Measurements from ENCODE around the gene NKX6-2.
"Not testable (repeated sequence)": the region's sequence is repeated elsewhere in the genome, so short reads cannot be mapped to it uniquely, and the experiment has no call there.

NKX6-2 gene

GRCh38 chr10:132777441-132777840 is 8.5 kb downstream of the NKX6-2 start:
- no peak for DNase-seq

- no peak for DNase-seq
Observed at GRCh38 chr10:132776821-132777220, 9.1 kb downstream of the NKX6-2 start.

- DNase-seq, result no peak
Observed at GRCh38 chr10:132776186-132776585, 9.8 kb downstream of the NKX6-2 start.

- no peak for DNase-seq
Observed at GRCh38 chr10:132774902-132775863, 10.8 kb downstream of the NKX6-2 start.

- no peak for DNase-seq
Observed at GRCh38 chr10:132774181-132774901, 11.6 kb downstream of the NKX6-2 start.

GRCh38 chr10:132772816-132773215 is 13.1 kb downstream of the NKX6-2 start:
- DNase-seq, result not testable (repeated sequence)

- DNase-seq, result no peak
Observed at GRCh38 chr10:132770061-132771021, 15.6 kb downstream of the NKX6-2 start.

GRCh38 chr10:132768346-132769248 is 17.4 kb downstream of the NKX6-2 start:
- no peak for DNase-seq

- no peak for DNase-seq
Observed at GRCh38 chr10:132766291-132766690, 19.7 kb downstream of the NKX6-2 start.

GRCh38 chr10:132765435-132765834 is 20.5 kb downstream of the NKX6-2 start:
- DNase-seq, result no peak

GRCh38 chr10:132764108-132764507 is 21.8 kb downstream of the NKX6-2 start:
- DNase-seq, result no peak

GRCh38 chr10:132763545-132763944 is 22.4 kb downstream of the NKX6-2 start:
- no peak for DNase-seq

- no peak for DNase-seq
Observed at GRCh38 chr10:132762267-132762666, 23.7 kb downstream of the NKX6-2 start.

- DNase-seq, result no peak
Observed at GRCh38 chr10:132761395-132762060, 24.4 kb downstream of the NKX6-2 start.

GRCh38 chr10:132758865-132759264 is 27.1 kb downstream of the NKX6-2 start:
- DNase-seq, result no peak

GRCh38 chr10:132757171-132757570 is 28.8 kb downstream of the NKX6-2 start:
- DNase-seq, result no peak

- DNase-seq, result no peak
Observed at GRCh38 chr10:132756591-132756990, 29.4 kb downstream of the NKX6-2 start.

GRCh38 chr10:132755166-132755711 is 30.7 kb downstream of the NKX6-2 start:
- no peak for DNase-seq

GRCh38 chr10:132754071-132754470 is 31.9 kb downstream of the NKX6-2 start:
- no peak for DNase-seq

GRCh38 chr10:132753596-132753995 is 32.4 kb downstream of the NKX6-2 start:
- DNase-seq, result no peak

- DNase-seq, result no peak
Observed at GRCh38 chr10:132752961-132753360, 33.0 kb downstream of the NKX6-2 start.

Measured in EL (cell line).